ENCODE data around the gene USPL1.

USPL1 gene

DNA sequence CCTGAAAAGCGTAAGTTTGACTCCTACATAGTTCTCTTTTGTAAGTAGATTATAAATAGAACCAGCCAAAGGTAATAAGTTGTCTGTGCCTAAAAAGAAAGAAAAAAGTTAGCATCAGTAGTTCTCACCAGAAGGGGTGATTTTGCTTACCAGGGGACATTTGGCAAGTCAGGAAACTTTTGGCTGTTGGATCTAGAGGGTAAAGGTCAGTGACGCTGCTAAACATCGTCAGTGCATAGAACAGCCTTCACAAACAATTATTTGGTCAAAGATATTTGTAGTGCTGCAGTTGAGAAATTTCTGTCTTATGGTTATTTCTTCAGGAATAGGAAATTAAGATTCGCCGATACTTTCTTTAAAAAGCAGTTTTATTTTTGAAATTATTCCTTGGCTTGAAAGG, 2.0 kb downstream of the USPL1 start:
- peak overlapping the region; percentile 99 for H3K4me3 ChIP-seq (ENCODE audit: low read depth, low read length)
- in situ Hi-C loops (cut with HindIII; ENCODE audit: low sequenced_read_pairs): no loop called here
- DNase-seq (ENCODE audit: low read depth): no peak
- TF ChIP-seq, protein P1, sequence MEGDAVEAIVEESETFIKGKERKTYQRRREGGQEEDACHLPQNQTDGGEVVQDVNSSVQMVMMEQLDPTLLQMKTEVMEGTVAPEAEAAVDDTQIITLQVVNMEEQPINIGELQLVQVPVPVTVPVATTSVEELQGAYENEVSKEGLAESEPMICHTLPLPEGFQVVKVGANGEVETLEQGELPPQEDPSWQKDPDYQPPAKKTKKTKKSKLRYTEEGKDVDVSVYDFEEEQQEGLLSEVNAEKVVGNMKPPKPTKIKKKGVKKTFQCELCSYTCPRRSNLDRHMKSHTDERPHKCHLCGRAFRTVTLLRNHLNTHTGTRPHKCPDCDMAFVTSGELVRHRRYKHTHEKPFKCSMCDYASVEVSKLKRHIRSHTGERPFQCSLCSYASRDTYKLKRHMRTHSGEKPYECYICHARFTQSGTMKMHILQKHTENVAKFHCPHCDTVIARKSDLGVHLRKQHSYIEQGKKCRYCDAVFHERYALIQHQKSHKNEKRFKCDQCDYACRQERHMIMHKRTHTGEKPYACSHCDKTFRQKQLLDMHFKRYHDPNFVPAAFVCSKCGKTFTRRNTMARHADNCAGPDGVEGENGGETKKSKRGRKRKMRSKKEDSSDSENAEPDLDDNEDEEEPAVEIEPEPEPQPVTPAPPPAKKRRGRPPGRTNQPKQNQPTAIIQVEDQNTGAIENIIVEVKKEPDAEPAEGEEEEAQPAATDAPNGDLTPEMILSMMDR (IDR thresholded peaks at IDR 0.05; ENCODE audit: low read depth, low read length, missing control alignments): no peak

DNA sequence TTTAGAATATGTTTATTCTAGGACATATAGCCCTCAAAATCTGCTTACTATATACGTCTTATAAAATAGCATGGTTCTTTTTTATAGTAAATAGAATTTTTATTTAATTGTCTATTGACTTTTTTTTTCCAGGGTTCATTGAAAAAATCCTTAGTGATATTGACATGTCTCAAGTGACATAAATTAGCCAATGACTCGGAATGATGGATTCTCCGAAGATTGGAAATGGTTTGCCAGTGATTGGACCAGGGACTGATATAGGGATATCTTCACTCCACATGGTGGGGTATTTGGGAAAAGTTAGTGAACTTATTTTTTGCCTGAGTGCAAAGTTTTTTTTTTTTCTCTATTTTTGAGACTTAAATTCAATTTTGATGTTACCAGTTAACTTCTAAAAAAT, 3.2 kb downstream of the USPL1 start:
- no peak for DNase-seq (ENCODE audit: low read depth)
- in situ Hi-C loops (cut with HindIII; ENCODE audit: low sequenced_read_pairs): no loop called here
- TF ChIP-seq, protein P1 (IDR thresholded peaks at IDR 0.05; ENCODE audit: low read depth, low read length, missing control alignments): no peak
- no peak overlapping the region for H3K4me3 ChIP-seq (ENCODE audit: low read depth, low read length)

DNA sequence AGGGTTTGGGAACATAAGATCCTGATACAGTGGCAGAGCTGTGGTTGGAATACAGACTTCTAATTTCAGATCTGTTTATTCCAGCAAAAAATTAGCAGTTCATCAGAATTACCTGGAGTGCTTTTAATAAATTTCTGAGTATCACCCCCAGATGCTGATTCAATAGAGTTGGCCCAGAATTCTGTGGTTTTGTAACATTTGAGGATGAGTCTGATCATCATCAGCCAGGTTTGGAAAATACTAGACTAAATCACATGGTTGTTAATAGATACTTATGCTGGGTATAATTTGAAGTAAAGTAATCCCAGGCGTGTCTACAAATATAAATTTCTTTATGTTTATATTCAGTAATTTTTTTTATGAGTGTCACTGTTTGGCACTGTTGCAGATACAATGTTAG, 4.8 kb downstream of the USPL1 start:
- TF ChIP-seq, protein P1 (IDR thresholded peaks at IDR 0.05; ENCODE audit: low read depth, low read length, missing control alignments): no peak

DNA sequence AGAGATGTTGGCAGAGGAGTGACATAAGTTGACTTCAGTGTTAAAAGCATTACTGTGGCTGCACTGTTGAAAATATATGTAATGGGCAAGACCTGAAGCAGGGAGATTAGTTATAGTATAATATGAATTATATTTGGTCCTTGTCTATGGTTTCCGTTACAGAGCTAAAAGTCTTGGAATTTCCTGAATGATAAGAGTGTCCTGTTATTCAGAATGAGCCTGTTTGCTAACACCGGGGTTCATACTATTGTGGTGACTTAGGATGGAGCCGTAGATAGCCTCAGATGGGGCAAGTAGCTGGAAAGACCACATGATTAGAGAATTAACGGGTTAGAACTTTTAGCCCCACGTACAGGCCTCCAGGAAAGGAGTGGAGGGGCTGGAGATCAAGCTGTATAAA, 5.7 kb downstream of the USPL1 start:
- DNase-seq (ENCODE audit: low read depth): no peak
- TF ChIP-seq, protein P1 (IDR thresholded peaks at IDR 0.05; ENCODE audit: low read depth, low read length, missing control alignments): no peak
- in situ Hi-C loops (cut with HindIII; ENCODE audit: low sequenced_read_pairs): no loop called here
- H3K4me3 ChIP-seq (ENCODE audit: low read depth, low read length): no peak overlapping the region

More for the DNA sequence above, 4.8 kb downstream of the USPL1 start:
- DNase-seq (ENCODE audit: low read depth): no peak
- no peak overlapping the region for H3K4me3 ChIP-seq (ENCODE audit: low read depth, low read length)
- in situ Hi-C loops (cut with HindIII; ENCODE audit: low sequenced_read_pairs): no loop called here

DNA sequence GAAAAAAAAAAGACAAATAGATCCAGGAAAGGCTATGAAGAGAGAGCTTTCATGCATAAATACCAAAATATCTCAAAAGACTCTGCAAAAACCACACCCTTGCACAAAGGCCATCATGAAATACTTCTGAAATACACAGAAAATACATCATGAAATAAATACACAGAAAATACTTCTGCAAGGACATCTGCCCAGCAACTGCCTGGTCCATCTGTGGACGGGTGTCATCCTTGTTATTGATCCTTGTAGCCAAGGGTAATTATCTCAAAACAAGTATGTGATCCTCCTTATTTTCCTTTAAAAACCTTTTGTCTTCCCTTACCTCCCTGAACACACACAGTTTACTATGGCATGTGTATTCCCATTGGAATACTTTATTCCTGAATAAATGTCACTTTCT, 6.9 kb downstream of the USPL1 start:
- DNase-seq (ENCODE audit: low read depth): no peak
- no peak overlapping the region for H3K4me3 ChIP-seq (ENCODE audit: low read depth, low read length)
- in situ Hi-C loops (cut with HindIII; ENCODE audit: low sequenced_read_pairs): no loop called here
- TF ChIP-seq, protein P1 (IDR thresholded peaks at IDR 0.05; ENCODE audit: low read depth, low read length, missing control alignments): no peak

DNA sequence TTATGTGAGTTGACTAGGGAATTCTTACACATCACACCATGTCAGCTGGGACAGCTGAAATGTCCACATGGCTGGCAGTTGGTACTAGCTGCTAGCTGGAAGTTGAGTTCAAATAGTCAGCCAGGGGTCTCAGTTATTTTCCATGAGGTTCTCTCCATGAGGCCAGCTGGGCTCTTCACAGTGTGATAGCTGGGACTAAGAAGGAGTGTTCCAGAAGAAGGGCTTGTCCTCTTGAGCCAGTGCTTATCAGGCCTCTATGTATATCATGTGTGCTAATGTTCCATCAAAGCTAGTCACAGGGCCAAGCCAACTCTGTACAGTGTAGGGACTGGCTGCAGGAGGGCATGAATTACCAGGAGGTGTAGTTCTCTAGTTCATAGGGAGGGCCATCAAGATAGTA, 11.8 kb downstream of the USPL1 start:
- in situ Hi-C loops (cut with HindIII; ENCODE audit: low sequenced_read_pairs): no loop called here
- TF ChIP-seq, protein P1 (IDR thresholded peaks at IDR 0.05; ENCODE audit: low read depth, low read length, missing control alignments): no peak
- no peak overlapping the region for H3K4me3 ChIP-seq (ENCODE audit: low read depth, low read length)
- DNase-seq (ENCODE audit: low read depth): no peak

DNA sequence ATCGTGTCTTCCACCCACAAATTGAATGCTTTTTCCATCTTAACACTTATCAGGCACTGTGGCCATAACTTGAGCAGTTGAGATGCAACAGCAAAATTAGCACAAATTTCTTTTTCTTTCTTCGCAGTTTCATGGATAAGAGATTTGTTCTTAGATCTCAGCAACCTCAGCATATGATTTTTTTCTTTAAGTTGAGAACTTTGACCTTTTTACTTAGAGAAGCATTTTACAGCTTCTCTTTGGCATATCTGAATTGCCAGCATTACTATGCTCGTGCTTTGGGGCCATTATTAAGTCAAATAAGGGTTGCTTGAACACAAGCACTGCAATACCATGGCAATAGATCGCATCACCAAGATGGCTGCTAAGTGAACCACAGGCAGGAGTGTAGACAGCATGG, 16.1 kb downstream of the USPL1 start:
- H3K4me3 ChIP-seq (ENCODE audit: low read depth, low read length): no peak overlapping the region
- in situ Hi-C loops (cut with HindIII; ENCODE audit: low sequenced_read_pairs): no loop called here
- DNase-seq (ENCODE audit: low read depth): no peak
- TF ChIP-seq, protein P1 (IDR thresholded peaks at IDR 0.05; ENCODE audit: low read depth, low read length, missing control alignments): no peak
